Hematopoietic multipotent progenitor cell treated with erythropoietin and hydrocortisone succinate and interleukin-3 and kit ligand, for 6 days (in vitro differentiated cells): ENCODE data around the gene SLC39A1.
A peak's percentile ranks its signal among the peaks of the same experiment; 100 is the strongest.

ENCODE experiments used
- DNase-seq: peaks from one replicate; pipeline ENCODE4 v3.0.0-alpha.2; 2015

Gene SLC39A1

GRCh38 chr1:153973525-153973924 lies 10.2 kb upstream of the SLC39A1 start:
- DNase-seq, result no peak

GRCh38 chr1:153973071-153973470 lies 9.7 kb upstream of the SLC39A1 start:
- DNase-seq, result no peak

- DNase-seq, result no peak
Observed at GRCh38 chr1:153970346-153970745, 7.0 kb upstream of the SLC39A1 start.

- no peak for DNase-seq
Observed at GRCh38 chr1:153968972-153969371, 5.6 kb upstream of the SLC39A1 start.

- DNase-seq, result no peak
Observed at GRCh38 chr1:153968408-153968807, 5.1 kb upstream of the SLC39A1 start.

- DNase-seq, result peak; percentile 59
Observed at GRCh38 chr1:153968000-153968363, 4.6 kb upstream of the SLC39A1 start.

- DNase-seq, result peak; percentile 99
Observed at GRCh38 chr1:153967107-153967999, 4.0 kb upstream of the SLC39A1 start, which contains the start of gene CREB3L4. Gene CREB3L4 (plus strand): TSS chr1:153967902. CDS start chr1:153968526, 624 bp downstream.

GRCh38 chr1:153963850-153964331 lies 554 bp upstream of the SLC39A1 start:
- peak; percentile 57 for DNase-seq

- peak; percentile 40 for DNase-seq
Observed at GRCh38 chr1:153962088-153963029, 978 bp downstream of the SLC39A1 start.

GRCh38 chr1:153961421-153961820 lies 1.9 kb downstream of the SLC39A1 start:
- DNase-seq, result no peak

- no peak for DNase-seq
Observed at GRCh38 chr1:153960206-153960605, 3.1 kb downstream of the SLC39A1 start.

- peak; percentile 33 for DNase-seq
Observed at GRCh38 chr1:153959454-153959853, 3.9 kb downstream of the SLC39A1 start.

- DNase-seq, result no peak
Observed at GRCh38 chr1:153958961-153959260, 4.4 kb downstream of the SLC39A1 start.

GRCh38 chr1:153958111-153958960 lies 5.0 kb downstream of the SLC39A1 start, which contains the start of gene CRTC2:
Gene CRTC2 (minus strand): TSS chr1:153958612. CDS start chr1:153958497, 115 bp downstream.
- peak; percentile 100 for DNase-seq

- no peak for DNase-seq
Observed at GRCh38 chr1:153957744-153958110, 5.6 kb downstream of the SLC39A1 start.

GRCh38 chr1:153956997-153957715 lies 6.2 kb downstream of the SLC39A1 start:
- DNase-seq, result no peak

GRCh38 chr1:153954826-153955225 lies 8.5 kb downstream of the SLC39A1 start:
- DNase-seq, result no peak

- no peak for DNase-seq
Observed at GRCh38 chr1:153953859-153954365, 9.4 kb downstream of the SLC39A1 start.

- no peak for DNase-seq
Observed at GRCh38 chr1:153951801-153952200, 11.5 kb downstream of the SLC39A1 start.

- no peak for DNase-seq
Observed at GRCh38 chr1:153951183-153951582, 12.2 kb downstream of the SLC39A1 start.

GRCh38 chr1:153946622-153947241 lies 16.6 kb downstream of the SLC39A1 start, which contains the start of gene DENND4B:
Gene DENND4B (minus strand): TSS chr1:153946718. CDS start chr1:153944374, 2,344 bp downstream.
- DNase-seq, result peak; percentile 91
